Right lobe of liver (tissue), 4 donors: ENCODE measurements around the gene DEDD.

Experiments
- CTCF ChIP-seq, 4 donors: fragments of 200-600 bp in 3 of 4; fragments of 450-650 bp in 1 of 4; IDR thresholded peaks; one replicate each; pipeline versions ENCODE4 v1.5.1 to v1.8.0; 2016 to 2022; ENCODE audit warnings: antibody characterized with exemption in 4 of 4, mild to moderate bottlenecking in 2 of 4
- POLR2A ChIP-seq: fragments of 450-650 bp; IDR thresholded peaks from one replicate; pipeline ENCODE4 v1.6.1; 2017; ENCODE audit warnings: antibody characterized with exemption, mild to moderate bottlenecking
- donor health status: DM: no; HTN: no; CAD: no.
- donor health status: DM: no; HTN: no; CAD: no.
- donor health status: DM: no; HTN: yes; CAD: no.

- TF ChIP-seq POLR2A (no peak), CTCF (IDR thresholded peaks at IDR 0.05) (no peak)
Measured at GRCh38 chr1:161176468-161177111, 44.1 kb upstream of the DEDD start.
